Heart left ventricle (tissue), 16 donors: ENCODE results near the gene SPAG17. TPM values are rescaled to one million over a fixed set of nuclear protein-coding genes. Genes with fewer than 3 reads are reported as not detected.

ENCODE experiments used
- ATAC-seq, 4 donors: fragments of 200-7000 bp; cut with Tn5 transposase; one replicate each; pipeline ENCODE4 v1.9.1; 2020 to 2022; ENCODE audit warnings: moderate library complexity in 4 of 4, mild to moderate bottlenecking in 3 of 4, moderate number of reproducible peaks in 1 of 4
- DNase-seq, 5 donors: peaks; one replicate each; pipeline ENCODE4 v3.0.0-alpha.2; 2020
- H3K27ac ChIP-seq, 12 donors: fragments of 200-600 bp; sonication (generic) in 4 of 12; one replicate each; pipeline versions ENCODE4 v1.5.0 to v1.8.0; 2016 to 2022; ENCODE audit warnings: mild to moderate bottlenecking in 2 of 12
- H3K27me3 ChIP-seq, 9 donors: fragments of 200-600 bp; sonication (generic) in 2 of 9; one replicate each; pipeline versions ENCODE4 v1.5.1 to v1.8.0; 2016 to 2022; ENCODE audit warnings: mild to moderate bottlenecking in 3 of 9
- H3K36me3 ChIP-seq, 9 donors: fragments of 200-600 bp; sonication (generic) in 2 of 9; one replicate each; pipeline versions ENCODE4 v1.5.0 to v1.8.0; 2018 to 2022; ENCODE audit warnings: mild to moderate bottlenecking in 2 of 9
- H3K4me1 ChIP-seq, 12 donors: fragments of 200-600 bp; sonication (generic) in 4 of 12; one replicate each; pipeline versions ENCODE4 v1.5.0 to v1.8.0; 2016 to 2022; ENCODE audit warnings: mild to moderate bottlenecking in 3 of 12
- H3K4me3 ChIP-seq, 12 donors: fragments of 200-600 bp; sonication (generic) in 4 of 12; one replicate each; pipeline versions ENCODE4 v1.5.0 to v1.8.0; 2017 to 2022; ENCODE audit warnings: mild to moderate bottlenecking in 9 of 12, moderate library complexity in 4 of 12
- H3K9me3 ChIP-seq, 12 donors: fragments of 200-600 bp; sonication (generic) in 4 of 12; one replicate each; pipeline versions ENCODE4 v1.5.0 to v1.8.0; 2016 to 2022; ENCODE audit warnings: mild to moderate bottlenecking in 1 of 12
- CTCF ChIP-seq, 12 donors: fragments of 200-600 bp; sonication (generic) in 4 of 12; IDR thresholded peaks; one replicate each; pipeline versions ENCODE4 v1.5.0 to v1.8.0; 2018 to 2022; ENCODE audit warnings: antibody characterized with exemption in 12 of 12, mild to moderate bottlenecking in 5 of 12
- POLR2A ChIP-seq, 2 donors: fragments of 450-650 bp; IDR thresholded peaks; one replicate each; pipeline ENCODE4 v1.6.1; 2017; ENCODE audit warnings: antibody characterized with exemption in 2 of 2, mild to moderate bottlenecking in 2 of 2, moderate library complexity in 2 of 2
- WGBS, 4 donors: extraction: QIAGEN DNeasy Blood & Tissue Kit in 2 of 4; methylation state at CpG; one replicate each; pipeline versions ENCODE4 v1.1.5 to v1.1.7; 2013 to 2018; 5-methylcytosine and 5-hydroxymethylcytosine counted together
- intact Hi-C, 10 donors: fragments of 100-400 bp; cut with DNase I; formaldehyde crosslinking; loops; one replicate each; pipeline versions ENCODE4 v1.11.1 to v1.14.2; 2022
- polyA plus RNA-seq, 2 donors: library from polyadenylated mRNA; stranded (reverse); fragments of 200-250 nt; gene quantifications; one replicate each; pipeline ENCODE4 v1.2.3, GENCODE V29; 2013
- total RNA-seq, 9 donors: library from RNA; depleted of rRNA in 2 of 9; stranded (reverse); fragments of >200 nt in 2 of 9; fragmentation: NEBNext Ultra II Directional in 3 of 9; extraction: Animal tissue kit (Norgen Biotek cat#: 25700) in 3 of 9; gene quantifications; one replicate each; pipeline versions ENCODE4 v1.1.0 to v1.2.4, GENCODE V29; 2016 to 2023
- donor health status: ischemic (EF 13 %, LVEDD 7.1; RV severe dilation, severe dysfunction).
- donor health status: healthy with polysubstance abuse.
- donor health status: DM: no; HTN: yes; CAD: no.
- donor health status: DM: no; HTN: no; CAD: no.
- donor health status: ischemic (EF 25% LVEDD 6.9; RV normal size, moderate dysfunction).
- donor health status: ischemic (EF 25% LVEDD 5.7; RV mildly dilated, moderate dysfunction).
- donor health status: healthy.
- donor health status: DM: yes; HTN: yes; CAD: no.
- donor health status: ischemic (EF 35%, LVEDD 5.7; RV mildly dilated, moderate dysfunction).
- donor health status: nonischemic (EF 11% LVEDD 7.7; RV severe dilation, severe dysfunction).
- donor health status: DM: yes; HTN: yes; CAD: no.
- donor health status: PGD.
- donor health status: ischemic (EF 29% LVEDD 5.4; RV normal size, mild dysfunction).
- donor health status: nonischemic (EF 23%, LVEDD 6.1; RV moderate dilation, normal function).

The SPAG17 gene
- total and polyA plus RNA-seq, 11 donors: 0.38 to 0.48 TPM; not detected in 9

DNA sequence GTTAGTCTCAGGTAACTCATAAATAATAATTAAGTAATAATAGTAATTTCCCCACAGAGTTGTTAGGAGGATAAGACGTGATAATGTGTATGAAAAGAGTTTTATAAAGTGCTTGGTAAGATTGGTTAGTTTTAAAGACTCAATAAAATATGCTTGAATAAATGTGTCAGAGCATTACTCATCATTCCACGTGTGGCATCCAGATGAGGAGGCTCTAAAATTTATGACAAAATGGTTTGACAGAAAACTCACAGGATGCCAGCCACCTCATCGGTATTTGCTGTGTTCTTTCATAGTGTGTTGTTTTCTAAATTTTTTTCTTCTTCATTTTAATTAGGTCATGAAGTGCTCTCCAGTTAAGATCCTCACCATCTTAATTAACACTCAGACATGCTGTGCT is 19.1 kb upstream of the SPAG17 start:
- ATAC-seq (no peak), DNase-seq (no peak)
- 72 to 77% (median 75%) methylated on average over 3 of the region's 3 CpGs for whole genome bisulfite sequencing, 4 donors
- Histone ChIP-seq H3K4me3 (no peak overlapping the region), H3K4me1 (no peaks in the 10 kb centered on the region), H3K36me3 (no peaks in the 10 kb centered on the region), H3K27me3 (no peaks in the 10 kb centered on the region), H3K27ac (no peak overlapping the region), H3K9me3 (no peaks in the 10 kb centered on the region)
- TF ChIP-seq POLR2A (IDR thresholded peaks at IDR 0.05) (no peak), CTCF (IDR thresholded peaks at IDR 0.05) (no peak)
- intact Hi-C loops: no loop called here

DNA sequence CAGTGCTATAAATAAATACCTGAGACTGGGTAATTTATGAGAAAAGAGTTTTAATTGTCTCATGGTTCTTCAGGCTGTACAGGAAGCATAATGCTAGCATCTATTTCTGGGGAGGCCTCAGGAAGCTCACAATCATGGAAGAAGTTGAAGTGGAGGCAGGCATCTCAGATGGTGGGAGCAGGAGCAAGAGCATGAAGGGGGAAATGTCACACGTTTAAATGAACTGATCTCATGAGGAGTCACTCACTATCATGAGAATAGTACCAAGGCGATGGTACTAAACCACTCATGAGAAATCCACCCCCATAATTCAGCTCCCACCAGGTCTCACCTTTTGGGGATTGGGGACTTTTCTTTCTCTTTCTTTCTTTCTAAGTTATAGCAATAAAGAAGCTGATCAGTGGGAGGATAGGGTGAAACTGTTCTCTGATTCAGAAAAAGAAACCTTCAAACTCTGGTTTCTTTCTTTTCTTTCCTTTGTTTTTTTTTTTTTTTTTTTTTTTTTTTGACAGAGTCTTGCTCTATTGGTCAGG is 17.1 kb upstream of the SPAG17 start:
- Histone ChIP-seq H3K4me1 (no peaks in the 10 kb centered on the region), H3K36me3 (no peaks in the 10 kb centered on the region), H3K27ac (no peak overlapping the region), H3K9me3 (no peaks in the 10 kb centered on the region), H3K4me3 (no peak overlapping the region), H3K27me3 (no peaks in the 10 kb centered on the region)
- intact Hi-C loops: no loop called here
- 61 to 78% (median 69%) methylated on average over 2 of the region's 2 CpGs for WGBS, 4 donors
- TF ChIP-seq POLR2A (IDR thresholded peaks at IDR 0.05): no peak
- TF ChIP-seq CTCF (IDR thresholded peaks at IDR 0.05): no peak
- DNase-seq: no peak
- ATAC-seq: no peak

DNA sequence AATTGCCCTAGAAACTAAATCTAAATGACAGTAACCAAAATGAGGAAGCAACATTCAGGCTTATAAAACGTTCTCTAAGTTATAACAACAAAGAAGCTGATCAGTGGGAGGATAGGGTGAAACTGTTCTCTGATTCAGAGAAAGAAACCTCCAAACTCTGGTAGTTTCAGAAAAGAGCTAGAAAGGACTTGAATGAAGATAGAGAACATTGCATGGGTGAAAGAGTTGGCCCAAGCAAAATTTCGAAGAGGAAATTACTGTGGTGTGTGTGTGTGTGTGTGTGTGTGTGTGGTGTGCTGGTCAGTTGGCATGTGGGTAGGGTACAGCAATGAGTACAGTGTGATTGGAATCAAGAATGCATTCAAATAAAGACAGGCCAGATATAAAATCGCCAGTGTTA is 16.5 kb upstream of the SPAG17 start:
- no peak for DNase-seq
- 54 to 68% (median 64%) methylated on average over 3 of the region's 3 CpGs for WGBS, 4 donors
- no peak overlapping the region for H3K27ac ChIP-seq
- TF ChIP-seq CTCF (IDR thresholded peaks at IDR 0.05) (no peak), POLR2A (IDR thresholded peaks at IDR 0.05) (no peak)
- no peaks in the 10 kb centered on the region for H3K9me3 ChIP-seq
- no peak overlapping the region for H3K4me3 ChIP-seq
- H3K27me3 ChIP-seq: no peaks in the 10 kb centered on the region
- no peaks in the 10 kb centered on the region for H3K4me1 ChIP-seq
- no peaks in the 10 kb centered on the region for H3K36me3 ChIP-seq
- intact Hi-C loops: no loop called here
- no peak for ATAC-seq

GRCh38 chr1:118200836-118201235 is 15.8 kb upstream of the SPAG17 start:
- Histone ChIP-seq H3K27ac (no peak overlapping the region), H3K9me3 (no peaks in the 10 kb centered on the region), H3K27me3 (no peaks in the 10 kb centered on the region), H3K36me3 (no peaks in the 10 kb centered on the region), H3K4me3 (no peak overlapping the region), H3K4me1 (no peaks in the 10 kb centered on the region)
- intact Hi-C loops: no loop called here
- DNase-seq: no peak
- ATAC-seq: no peak
- TF ChIP-seq CTCF (IDR thresholded peaks at IDR 0.05) (no peak), POLR2A (IDR thresholded peaks at IDR 0.05) (no peak)
- WGBS, 4 donors: 51 to 75% (median 60%) methylated on average over 1 of the region's 1 CpG
